Ishikawa (cell line): ENCODE data around the gene TSPAN7.

Source experiments
- CEBPB ChIP-seq: IDR thresholded peaks from 2 replicates; pipeline ENCODE4 v1.6.1; 2012
- CREB1 ChIP-seq: IDR thresholded peaks from 2 replicates; pipeline ENCODE4 v1.6.1; 2012; ENCODE audit warnings: low read depth
- EGR1 ChIP-seq: IDR thresholded peaks from 2 replicates; pipeline ENCODE4 v1.6.1; 2012
- EP300 ChIP-seq: IDR thresholded peaks from 2 replicates; pipeline ENCODE4 v1.6.1; 2012; ENCODE audit warnings: borderline replicate concordance
- FOXM1 ChIP-seq: IDR thresholded peaks from 2 replicates; pipeline ENCODE4 v1.6.1; 2012; ENCODE audit warnings: low read depth, borderline replicate concordance
- MAX ChIP-seq: IDR thresholded peaks from 2 replicates; pipeline ENCODE4 v1.6.1; 2012
- NFIC ChIP-seq: IDR thresholded peaks from 2 replicates; pipeline ENCODE4 v1.6.1; 2012
- RAD21 ChIP-seq: IDR thresholded peaks from 2 replicates; pipeline ENCODE4 v1.6.1; 2012; ENCODE audit warnings: low read depth
- REST ChIP-seq: IDR thresholded peaks from 2 replicates; pipeline ENCODE4 v1.6.1; 2012; ENCODE audit warnings: low read depth, mild to moderate bottlenecking
- TAF1 ChIP-seq: IDR thresholded peaks from 2 replicates; pipeline ENCODE4 v1.6.1; 2012; ENCODE audit warnings: low read depth, mild to moderate bottlenecking
- TCF12 ChIP-seq: IDR thresholded peaks from 2 replicates; pipeline ENCODE4 v1.6.1; 2012; ENCODE audit warnings: low read depth
- TEAD4 ChIP-seq: IDR thresholded peaks from 2 replicates; pipeline ENCODE4 v1.6.1; 2012
- YY1 ChIP-seq: IDR thresholded peaks from 2 replicates; pipeline ENCODE4 v1.6.1; 2012; ENCODE audit warnings: low read depth
- ZBTB7A ChIP-seq: IDR thresholded peaks from 2 replicates; pipeline ENCODE4 v1.6.1; 2012; ENCODE audit warnings: low read depth
- TF ChIP-seq, protein P1 (sequence below): IDR thresholded peaks from 2 replicates; pipeline ENCODE4 v1.6.1; 2012

The TSPAN7 gene

DNA sequence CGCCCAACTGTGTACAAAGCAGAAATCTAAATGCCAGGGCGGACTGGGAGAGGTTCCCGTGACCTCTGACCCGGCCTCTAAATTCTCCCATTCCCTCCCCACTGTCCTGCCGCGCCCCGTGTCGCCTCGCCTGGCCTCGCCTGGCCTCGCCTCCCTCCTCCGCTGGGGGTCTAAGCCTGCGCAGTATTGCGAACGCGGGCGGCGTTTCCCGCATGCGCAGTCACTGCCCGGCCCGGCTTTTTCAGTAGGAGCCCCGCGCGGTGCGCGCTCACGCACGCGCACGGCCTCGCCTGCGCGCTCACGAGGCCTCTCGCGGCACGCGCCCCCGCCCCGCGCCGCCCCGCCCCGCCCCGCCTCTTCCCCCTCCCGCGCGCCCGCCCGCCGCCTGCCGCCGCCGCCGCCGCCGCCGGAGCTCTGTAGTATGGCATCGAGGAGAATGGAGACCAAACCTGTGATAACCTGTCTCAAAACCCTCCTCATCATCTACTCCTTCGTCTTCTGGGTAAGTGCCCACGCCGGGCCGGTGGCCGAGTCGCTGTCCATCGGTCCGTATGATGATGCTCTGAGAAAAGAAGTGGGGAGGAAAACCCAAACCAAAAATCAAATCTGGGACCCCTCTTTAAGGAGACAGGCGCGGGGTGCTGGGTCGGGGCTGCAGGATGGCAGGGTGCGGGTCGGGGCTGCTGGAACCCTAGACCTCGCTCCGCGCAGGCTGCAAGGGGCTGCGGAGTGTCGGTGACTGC, at the start of gene TSPAN7:
Gene TSPAN7 (plus strand): TSS at position 417 of the 743 bp plus-strand sequence. CDS start 5 bp downstream, at position 422.
- TF ChIP-seq CREB1 (no peak), MAX (peak; percentile 77), TEAD4 (no peak), EGR1 (no peak)

DNA sequence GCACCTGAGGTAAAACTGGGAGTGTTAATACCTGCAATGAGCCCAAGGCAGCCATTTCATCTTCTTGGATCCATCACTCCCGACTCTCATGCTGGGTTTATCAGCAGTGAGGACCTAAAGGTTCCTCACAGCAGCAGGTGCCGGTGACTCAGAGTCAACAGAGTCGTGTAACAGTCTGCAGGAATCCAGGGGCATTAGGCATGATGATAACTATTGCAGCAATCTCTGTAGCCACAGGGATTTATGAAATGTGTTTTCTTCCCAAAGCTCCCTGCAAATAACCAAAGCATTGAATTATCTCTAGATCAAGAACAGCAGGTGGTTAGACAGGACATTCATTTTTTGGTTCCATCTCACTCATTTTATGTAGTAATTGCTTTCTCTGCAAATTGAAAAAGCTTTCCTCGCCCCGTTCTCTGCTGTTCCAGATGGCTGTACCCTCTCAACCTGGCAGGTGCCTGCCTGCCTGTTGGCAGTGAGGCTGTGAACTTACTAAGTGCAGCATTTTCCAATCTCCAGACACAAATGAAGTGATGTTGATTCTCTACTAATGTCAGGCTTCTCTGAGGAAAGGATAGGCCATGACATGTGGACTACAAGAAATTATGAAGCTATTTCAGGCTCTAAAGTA, 48.1 kb upstream of the TSPAN7 start:
- no peak for TF ChIP-seq TCF12
- TF ChIP-seq FOXM1: no peak
- no peak for TF ChIP-seq EGR1
- TF ChIP-seq TEAD4: no peak
- TF ChIP-seq, protein P1, sequence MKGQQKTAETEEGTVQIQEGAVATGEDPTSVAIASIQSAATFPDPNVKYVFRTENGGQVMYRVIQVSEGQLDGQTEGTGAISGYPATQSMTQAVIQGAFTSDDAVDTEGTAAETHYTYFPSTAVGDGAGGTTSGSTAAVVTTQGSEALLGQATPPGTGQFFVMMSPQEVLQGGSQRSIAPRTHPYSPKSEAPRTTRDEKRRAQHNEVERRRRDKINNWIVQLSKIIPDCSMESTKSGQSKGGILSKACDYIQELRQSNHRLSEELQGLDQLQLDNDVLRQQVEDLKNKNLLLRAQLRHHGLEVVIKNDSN: no peak
- no peak for TF ChIP-seq TAF1
- no peak for TF ChIP-seq REST
- no peak for TF ChIP-seq MAX
- TF ChIP-seq ZBTB7A: no peak
- no peak for TF ChIP-seq RAD21
- no peak for TF ChIP-seq YY1
- TF ChIP-seq CEBPB: no peak
- TF ChIP-seq CREB1: no peak
- no peak for TF ChIP-seq NFIC
- no peak for TF ChIP-seq EP300

GRCh38 chrX:38514016-38514854, 47.1 kb upstream of the TSPAN7 start:
- TF ChIP-seq RAD21 (no peak), TEAD4 (no peak), TAF1 (no peak), REST (no peak), FOXM1 (no peak), CEBPB (no peak), CREB1 (no peak), EP300 (no peak)

- TF ChIP-seq YY1 (no peak), ZBTB7A (no peak), TEAD4 (no peak), FOXM1 (no peak), CREB1 (no peak), REST (no peak), TCF12 (no peak), EP300 (no peak)
- TF ChIP-seq, protein P1: no peak
Observed at GRCh38 chrX:38515291-38515690, 46.1 kb upstream of the TSPAN7 start.
